ENCODE results near the gene ARMC9. TPM values are rescaled to one million over a fixed set of nuclear protein-coding genes. Genes with fewer than 3 reads are reported as not detected.

The ARMC9 gene
- total and polyA plus RNA-seq, 11 donors, result 0.95 to 4.7 (median 2.4) TPM

DNA sequence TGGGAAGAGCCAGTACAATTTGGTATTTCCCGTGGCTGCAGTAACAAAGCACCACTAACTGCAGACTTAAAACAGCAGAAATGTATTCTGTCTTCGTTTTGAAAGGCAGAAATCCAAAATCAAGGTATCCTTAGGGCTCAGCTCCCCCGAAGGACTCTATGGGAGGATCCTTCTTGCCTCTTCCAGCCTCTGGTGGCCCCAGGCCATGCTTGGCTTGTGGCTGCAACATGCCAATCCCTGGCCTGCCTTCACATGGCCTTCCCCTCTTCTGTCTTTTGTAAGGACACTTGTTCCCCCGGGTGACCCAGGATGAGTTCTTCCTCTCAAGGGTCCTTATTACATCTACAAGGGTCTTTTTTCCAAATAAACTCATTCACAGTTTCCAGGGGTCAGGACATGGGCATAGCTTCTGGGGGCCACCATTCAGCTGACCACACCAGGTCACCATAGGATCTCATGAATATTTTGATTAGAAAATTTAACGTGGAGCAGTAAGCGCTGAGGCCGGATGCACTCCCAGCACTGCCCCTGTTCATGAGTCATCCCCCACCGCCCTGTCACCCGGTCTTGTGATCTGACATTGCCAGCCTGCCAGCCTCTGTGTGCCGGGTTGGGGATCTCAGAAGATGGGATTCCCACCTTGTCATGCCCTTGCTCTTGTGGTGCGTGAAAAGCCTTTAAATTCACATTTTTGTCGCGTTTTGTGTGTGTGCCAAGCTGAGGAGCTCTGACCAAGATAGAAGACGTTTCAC lies 135.9 kb downstream of the ARMC9 start:
- no peaks in the 10 kb centered on the region for H3K36me3 ChIP-seq
- H3K4me1 ChIP-seq, result peaks cover 0 to 7% (median 0%) of the 10 kb centered on the region in 12 donors
- no peaks in the 10 kb centered on the region for H3K9me3 ChIP-seq
- no peak overlapping the region for H3K4me3 ChIP-seq
- no peak for TF ChIP-seq POLR2A (IDR thresholded peaks at IDR 0.05)
- TF ChIP-seq, protein P1, sequence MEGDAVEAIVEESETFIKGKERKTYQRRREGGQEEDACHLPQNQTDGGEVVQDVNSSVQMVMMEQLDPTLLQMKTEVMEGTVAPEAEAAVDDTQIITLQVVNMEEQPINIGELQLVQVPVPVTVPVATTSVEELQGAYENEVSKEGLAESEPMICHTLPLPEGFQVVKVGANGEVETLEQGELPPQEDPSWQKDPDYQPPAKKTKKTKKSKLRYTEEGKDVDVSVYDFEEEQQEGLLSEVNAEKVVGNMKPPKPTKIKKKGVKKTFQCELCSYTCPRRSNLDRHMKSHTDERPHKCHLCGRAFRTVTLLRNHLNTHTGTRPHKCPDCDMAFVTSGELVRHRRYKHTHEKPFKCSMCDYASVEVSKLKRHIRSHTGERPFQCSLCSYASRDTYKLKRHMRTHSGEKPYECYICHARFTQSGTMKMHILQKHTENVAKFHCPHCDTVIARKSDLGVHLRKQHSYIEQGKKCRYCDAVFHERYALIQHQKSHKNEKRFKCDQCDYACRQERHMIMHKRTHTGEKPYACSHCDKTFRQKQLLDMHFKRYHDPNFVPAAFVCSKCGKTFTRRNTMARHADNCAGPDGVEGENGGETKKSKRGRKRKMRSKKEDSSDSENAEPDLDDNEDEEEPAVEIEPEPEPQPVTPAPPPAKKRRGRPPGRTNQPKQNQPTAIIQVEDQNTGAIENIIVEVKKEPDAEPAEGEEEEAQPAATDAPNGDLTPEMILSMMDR (IDR thresholded peaks at IDR 0.05), result no peak
- H3K27me3 ChIP-seq, result no peaks in the 10 kb centered on the region
- intact Hi-C loops (cut with DNase I), result no loop called here
- DNase-seq (peak in 1 of 5 donors; percentile 13), ATAC-seq (no peak)
- H3K27ac ChIP-seq, result no peak overlapping the region
- WGBS, 4 donors, result 81 to 87% (median 85%) methylated on average over 14 of the region's 14 CpGs

DNA sequence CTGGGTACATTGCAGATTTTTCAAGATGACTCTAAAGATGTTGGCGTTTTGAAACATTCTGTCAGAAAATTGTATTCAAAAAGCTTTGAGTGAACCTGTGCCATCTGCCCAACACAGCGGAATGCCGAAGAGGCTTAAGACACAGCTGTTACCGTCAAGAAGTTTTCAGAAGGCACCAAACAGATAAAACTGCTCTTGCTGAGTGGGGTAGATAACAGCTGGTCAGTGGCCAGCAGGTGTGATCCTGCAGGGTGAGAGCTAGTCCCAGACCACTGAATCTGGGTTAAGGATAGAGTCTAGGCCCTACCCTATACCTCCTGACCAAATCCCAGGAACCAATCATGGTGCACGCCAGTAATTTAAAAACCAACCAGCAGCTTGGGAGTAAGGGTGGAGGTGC lies 136.6 kb downstream of the ARMC9 start:
- Histone ChIP-seq H3K27me3 (no peaks in the 10 kb centered on the region), H3K9me3 (no peaks in the 10 kb centered on the region), H3K36me3 (no peaks in the 10 kb centered on the region), H3K27ac (no peak overlapping the region), H3K4me3 (no peak overlapping the region), H3K4me1 (peaks cover 0 to 7% (median 0%) of the 10 kb centered on the region in 12 donors)
- 87 to 89% (median 89%) methylated on average over 5 of the region's 5 CpGs for WGBS, 4 donors
- ATAC-seq (peak in 1 of 4 donors; percentile 9), DNase-seq (no peak)
- TF ChIP-seq POLR2A (IDR thresholded peaks at IDR 0.05), result no peak
- TF ChIP-seq, protein P1 (IDR thresholded peaks at IDR 0.05), result no peak
- intact Hi-C loops (cut with DNase I), result no loop called here

DNA sequence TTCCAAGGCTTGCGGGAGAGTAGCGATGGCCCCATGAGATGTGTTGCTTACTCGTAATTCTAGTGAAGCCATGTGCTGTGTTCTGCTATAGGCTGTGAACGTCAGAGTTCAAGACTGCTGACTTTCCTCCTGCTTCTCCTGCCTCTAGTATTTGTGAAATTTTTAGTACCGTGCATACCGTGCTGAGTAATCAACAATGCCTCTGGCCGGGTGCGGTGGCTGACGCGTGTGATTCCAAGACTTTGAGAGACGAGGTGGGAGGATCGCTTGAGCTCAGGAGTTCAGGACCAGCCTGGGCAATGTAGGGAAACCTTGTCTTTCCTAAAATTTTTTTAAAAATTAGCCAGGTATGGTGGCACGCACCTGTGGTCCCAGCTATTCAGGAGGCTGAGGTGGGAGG lies 137.2 kb downstream of the ARMC9 start:
- TF ChIP-seq POLR2A (IDR thresholded peaks at IDR 0.05), result no peak
- TF ChIP-seq, protein P1 (IDR thresholded peaks at IDR 0.05), result no peak
- intact Hi-C loops (cut with DNase I), result no loop called here
- no peaks in the 10 kb centered on the region for H3K27me3 ChIP-seq
- no peak overlapping the region for H3K27ac ChIP-seq
- H3K9me3 ChIP-seq, result no peaks in the 10 kb centered on the region
- WGBS, 4 donors, result 91 to 96% (median 95%) methylated on average over 13 of the region's 13 CpGs
- H3K4me3 ChIP-seq, result no peak overlapping the region
- no peaks in the 10 kb centered on the region for H3K36me3 ChIP-seq
- DNase-seq (peak in 1 of 5 donors; percentile 9), ATAC-seq (no peak)
- peaks cover 0 to 7% (median 0%) of the 10 kb centered on the region in 12 donors for H3K4me1 ChIP-seq

DNA sequence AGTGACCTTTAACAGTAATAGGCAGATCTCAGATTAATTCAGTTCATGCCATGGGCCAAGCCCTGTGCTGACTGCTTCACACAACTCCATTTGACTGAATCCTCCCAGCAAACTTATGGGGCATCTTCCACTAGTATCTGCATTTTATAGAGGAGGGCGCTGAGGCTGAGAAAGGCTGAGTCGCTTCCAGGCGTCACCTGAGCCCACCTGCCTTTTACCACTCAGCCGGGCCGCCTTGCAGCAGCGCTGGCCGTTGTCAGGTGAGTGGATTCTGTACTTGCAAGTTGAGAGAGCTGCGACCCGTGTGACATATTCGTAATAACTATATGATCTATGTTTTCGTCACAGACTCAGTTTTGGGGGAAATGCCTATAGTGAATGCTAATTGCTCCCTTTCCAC lies 137.8 kb downstream of the ARMC9 start:
- 96 to 97% (median 96%) methylated on average over 10 to 11 of the region's 11 CpGs for WGBS, 4 donors
- Histone ChIP-seq H3K36me3 (no peaks in the 10 kb centered on the region), H3K4me3 (no peak overlapping the region)

More for the DNA sequence above, 137.8 kb downstream of the ARMC9 start:
- Histone ChIP-seq H3K9me3 (no peaks in the 10 kb centered on the region), H3K27me3 (no peaks in the 10 kb centered on the region), H3K27ac (no peak overlapping the region), H3K4me1 (peaks cover 0 to 7% (median 0%) of the 10 kb centered on the region in 12 donors)
- DNase-seq (peak in 1 of 5 donors; percentile 13), ATAC-seq (no peak)
- TF ChIP-seq, protein P1 (IDR thresholded peaks at IDR 0.05), result no peak
- no peak for TF ChIP-seq POLR2A (IDR thresholded peaks at IDR 0.05)
- intact Hi-C loops (cut with DNase I), result no loop called here

Data from heart left ventricle (tissue), 16 donors.